OCI-LY1 (cell line): ENCODE data around the gene SYMPK.

Source experiments
- EZH2 ChIP-seq: fragments of 200-600 bp; sonication (generic), shearing (Covaris generic); IDR thresholded peaks from 2 replicates; pipeline ENCODE4 v1.8.0; 2017; ENCODE audit warnings: borderline replicate concordance, mixed run types, mild to moderate bottlenecking, antibody characterized with exemption, low read length, moderate library complexity, mixed read lengths
- TF ChIP-seq, protein P1 (sequence below): fragments of 200-600 bp; sonication (generic), shearing (Covaris generic); IDR thresholded peaks from 2 replicates; pipeline ENCODE4 v1.5.1; 2017; ENCODE audit warnings: mild to moderate bottlenecking, antibody characterized with exemption, low read length, moderate library complexity, mixed read lengths

DNA sequence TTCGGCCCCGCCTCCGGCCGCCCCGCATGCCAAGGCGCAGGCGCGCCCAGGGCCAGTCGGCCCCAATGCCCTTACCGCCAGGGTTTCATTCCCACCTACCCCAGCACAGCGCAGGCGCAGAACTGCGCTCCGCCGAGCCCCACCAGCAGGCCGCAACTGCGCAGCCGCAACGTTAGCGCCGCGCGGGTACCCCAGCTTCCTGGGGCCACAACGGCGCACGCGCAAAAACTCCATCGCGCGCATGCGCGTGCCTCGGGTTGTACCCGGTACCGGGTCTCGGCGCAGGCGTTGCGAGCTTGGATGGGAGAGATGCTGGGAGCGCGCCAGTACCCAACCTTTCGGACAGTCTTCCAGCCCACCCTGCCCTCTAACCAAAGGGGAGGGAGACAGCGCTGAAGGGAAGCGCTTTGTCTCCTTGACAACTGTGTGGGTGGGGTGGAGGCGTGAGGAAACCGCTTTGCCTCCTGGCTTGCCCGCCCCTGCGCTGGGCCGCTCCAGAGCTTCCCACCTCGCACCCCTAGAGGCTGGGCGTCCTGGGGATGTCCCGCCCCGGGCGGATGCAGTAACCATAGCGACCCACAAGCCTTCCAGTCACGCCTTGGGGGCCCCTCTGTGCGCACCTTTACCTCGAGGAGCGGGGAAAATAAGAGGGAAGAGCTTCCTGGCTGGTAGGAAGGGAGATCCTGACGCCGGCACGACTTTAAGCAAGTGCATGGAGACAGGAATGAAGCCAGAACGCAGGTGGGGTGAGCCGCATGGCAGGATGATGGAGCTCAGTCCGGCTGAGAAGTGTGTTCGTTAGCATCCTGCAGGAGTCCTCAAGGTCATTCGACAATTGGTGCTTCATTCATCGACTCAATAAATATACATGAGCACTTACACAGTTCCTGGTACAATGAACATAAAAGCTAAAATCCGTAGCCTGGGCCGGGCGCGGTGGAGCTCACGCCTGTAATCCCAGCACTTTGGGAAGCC is 40.0 kb upstream of the SYMPK start:
- TF ChIP-seq, protein P1, sequence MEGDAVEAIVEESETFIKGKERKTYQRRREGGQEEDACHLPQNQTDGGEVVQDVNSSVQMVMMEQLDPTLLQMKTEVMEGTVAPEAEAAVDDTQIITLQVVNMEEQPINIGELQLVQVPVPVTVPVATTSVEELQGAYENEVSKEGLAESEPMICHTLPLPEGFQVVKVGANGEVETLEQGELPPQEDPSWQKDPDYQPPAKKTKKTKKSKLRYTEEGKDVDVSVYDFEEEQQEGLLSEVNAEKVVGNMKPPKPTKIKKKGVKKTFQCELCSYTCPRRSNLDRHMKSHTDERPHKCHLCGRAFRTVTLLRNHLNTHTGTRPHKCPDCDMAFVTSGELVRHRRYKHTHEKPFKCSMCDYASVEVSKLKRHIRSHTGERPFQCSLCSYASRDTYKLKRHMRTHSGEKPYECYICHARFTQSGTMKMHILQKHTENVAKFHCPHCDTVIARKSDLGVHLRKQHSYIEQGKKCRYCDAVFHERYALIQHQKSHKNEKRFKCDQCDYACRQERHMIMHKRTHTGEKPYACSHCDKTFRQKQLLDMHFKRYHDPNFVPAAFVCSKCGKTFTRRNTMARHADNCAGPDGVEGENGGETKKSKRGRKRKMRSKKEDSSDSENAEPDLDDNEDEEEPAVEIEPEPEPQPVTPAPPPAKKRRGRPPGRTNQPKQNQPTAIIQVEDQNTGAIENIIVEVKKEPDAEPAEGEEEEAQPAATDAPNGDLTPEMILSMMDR, result no peak
- no peak for TF ChIP-seq EZH2
